GM12873 (cell line): Measurements from ENCODE around the gene KRT83.

ENCODE experiments used
- CTCF ChIP-seq: IDR thresholded peaks from 2 replicates; pipeline ENCODE4 v1.5.1; 2012; ENCODE audit warnings: low read depth, mild to moderate bottlenecking, moderate library complexity, low read length, control low read depth; ENCODE audit not compliant: insufficient read depth; ENCODE audit errors: missing control alignments

The KRT83 gene

DNA sequence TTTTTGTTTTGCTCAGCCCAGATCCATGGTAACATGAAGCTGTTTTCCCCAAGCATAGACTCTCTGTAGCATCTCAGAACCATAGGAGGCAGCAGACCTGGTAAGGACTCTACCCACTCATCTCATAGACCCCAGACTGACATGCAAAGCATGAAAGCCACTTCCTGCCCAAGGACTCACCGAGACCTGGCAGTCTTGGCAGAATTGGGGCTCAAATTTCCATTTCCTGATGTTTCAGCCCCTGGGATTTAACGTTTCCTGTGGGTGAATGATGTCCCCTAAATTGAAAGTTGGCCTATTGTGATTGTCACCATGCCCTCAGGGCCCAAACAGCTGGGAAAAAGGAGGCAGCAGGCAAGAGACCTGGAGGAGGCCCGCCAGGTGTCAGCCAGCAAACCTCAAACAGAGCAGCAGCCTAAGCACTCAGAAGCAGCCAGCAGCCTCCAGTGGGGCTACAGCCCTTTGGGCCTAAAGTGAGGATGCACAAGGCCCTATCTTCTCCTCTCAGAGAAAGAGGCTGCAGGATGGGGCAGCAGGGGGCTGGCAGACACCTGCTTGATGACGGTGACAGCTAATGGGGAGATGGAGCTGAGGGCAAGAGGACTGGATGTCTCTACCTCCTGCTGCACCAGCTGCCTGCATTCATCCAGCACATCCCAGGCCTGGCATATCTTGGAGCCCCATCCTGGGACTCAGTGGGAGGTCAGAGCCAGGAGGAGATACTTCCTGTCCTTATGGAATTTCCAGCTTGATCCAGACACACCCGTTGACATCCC is 37.6 kb upstream of the KRT83 start:
- TF ChIP-seq CTCF = peak; percentile 41

DNA sequence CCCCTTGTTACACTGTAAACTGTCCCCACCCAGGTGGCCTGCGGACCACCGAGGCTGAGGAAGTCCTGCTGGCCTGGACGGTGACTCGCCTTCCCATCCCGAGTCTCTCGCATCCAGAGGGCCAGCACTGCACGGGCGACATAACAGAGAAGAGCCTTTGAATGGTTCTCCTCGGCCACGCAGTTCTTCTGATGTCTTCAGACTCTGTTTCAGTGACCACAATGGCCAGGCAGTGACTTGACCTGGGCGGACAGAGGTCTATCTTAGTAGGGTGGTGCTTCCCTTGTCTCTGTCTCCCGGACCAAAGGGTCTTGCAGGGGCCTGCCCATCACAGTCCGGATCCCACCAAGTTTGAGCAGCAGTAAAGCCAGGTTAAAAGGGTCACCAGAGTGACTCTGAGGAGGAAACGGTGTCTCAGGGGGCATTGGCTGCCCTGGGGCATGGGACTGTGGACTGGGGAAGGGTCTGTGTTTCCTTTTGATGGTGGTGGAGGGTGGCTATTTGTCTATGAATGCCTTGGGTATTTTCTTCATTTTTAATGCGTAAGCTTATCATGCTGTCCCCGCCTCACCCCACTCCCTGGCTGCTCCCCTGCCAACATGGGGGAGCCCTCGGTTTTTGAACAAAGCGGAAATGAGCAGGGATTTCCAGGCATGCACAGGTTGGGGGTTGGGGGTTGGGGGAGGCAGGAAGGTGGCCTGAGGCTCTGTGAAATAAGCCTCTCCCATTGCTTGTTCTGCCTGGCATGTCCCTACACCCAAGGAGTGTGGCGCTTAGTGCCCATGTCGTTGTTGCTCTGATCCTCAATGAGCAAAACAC is 35.8 kb upstream of the KRT83 start:
- TF ChIP-seq CTCF = no peak

GRCh38 chr12:52356031-52356761 is 35.0 kb upstream of the KRT83 start:
- no peak for TF ChIP-seq CTCF

GRCh38 chr12:52355176-52355575 is 34.0 kb upstream of the KRT83 start:
- TF ChIP-seq CTCF = no peak

DNA sequence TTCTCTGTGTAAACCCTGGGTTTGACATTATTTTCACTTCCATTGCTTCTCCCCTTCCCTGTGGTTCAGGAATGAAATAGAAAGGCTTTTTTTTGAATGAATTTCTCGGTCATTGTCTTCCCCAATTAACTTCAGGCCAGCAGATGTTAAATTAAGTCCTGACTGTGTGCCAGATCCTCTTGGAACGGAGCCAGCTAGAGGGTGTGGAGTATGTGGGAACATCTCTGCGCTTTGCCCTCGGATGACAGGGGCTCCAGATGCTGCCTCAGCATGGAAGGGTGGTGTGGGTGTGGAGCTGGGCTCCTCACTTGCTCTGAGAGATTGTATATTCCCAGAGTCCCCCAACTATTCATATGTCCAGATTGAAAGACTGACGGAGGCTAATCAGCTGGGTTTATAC is 33.0 kb upstream of the KRT83 start:
- no peak for TF ChIP-seq CTCF

DNA sequence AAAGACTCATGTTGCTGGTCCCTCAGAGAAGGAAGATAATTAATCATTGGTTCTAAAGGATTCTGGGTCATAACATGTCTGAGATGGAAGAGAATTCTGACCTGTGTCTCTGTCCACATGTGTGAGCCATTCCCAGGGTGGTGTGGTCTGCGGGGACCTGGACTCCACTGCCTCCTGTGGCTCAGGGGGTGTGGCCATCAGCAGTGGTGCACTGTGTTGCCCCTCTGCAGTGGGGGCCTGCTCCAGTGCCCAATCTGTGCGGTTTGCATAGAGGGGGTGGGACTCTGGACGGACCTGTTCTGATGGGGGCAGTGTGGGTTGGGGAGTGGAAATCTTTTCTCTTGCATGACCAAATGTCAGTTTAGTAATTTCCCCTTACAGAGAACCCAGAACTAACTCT is 32.6 kb upstream of the KRT83 start:
- no peak for TF ChIP-seq CTCF

DNA sequence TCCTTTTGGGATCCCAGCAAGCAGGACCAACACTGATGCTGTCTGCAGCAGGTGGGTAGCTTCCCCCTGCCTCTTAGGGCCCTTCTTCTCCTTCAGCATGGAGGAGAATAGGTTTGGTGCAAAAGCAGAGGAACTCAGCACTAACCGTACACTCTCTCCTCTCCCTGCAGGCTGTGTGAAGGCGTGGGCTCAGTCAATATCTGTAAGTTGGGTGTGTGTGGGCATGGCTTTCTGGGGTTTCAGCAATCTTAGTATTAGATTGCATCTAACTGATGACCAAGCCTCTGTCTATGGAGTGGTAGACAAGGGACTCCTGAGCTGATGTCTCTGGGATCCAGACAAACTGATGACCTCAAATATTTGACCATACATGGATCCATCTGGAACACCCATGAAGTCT is 31.8 kb upstream of the KRT83 start:
- TF ChIP-seq CTCF = no peak
